Stimulated activated effector memory CD8-positive, alpha-beta T cell treated with anti-CD3 and anti-CD28 coated beads, Interleukin-12 subunit alpha, Interleukin-12 subunit beta, amount 100 ng/mL, for 72 hours (primary cell): ENCODE data around the gene CREB3L2.
A peak's percentile ranks its signal among the peaks of the same experiment; 100 is the strongest.

ENCODE experiments used
- ATAC-seq: fragments of 150-1000 bp; cut with Tn5 transposase; 2 replicates; pipeline ENCODE4 v1.10.0; 2021
- DNase-seq, 2 donors: peaks; one replicate each; pipeline ENCODE4 v3.0.0; 2021 to 2022; ENCODE audit warnings: low spot score in 2 of 2
- H3K27ac Mint-ChIP-seq: one replicate; pipeline ENCODE4 v1.8.0; 2022; ENCODE audit warnings: mild to moderate bottlenecking, mixed read lengths
- H3K36me3 Mint-ChIP-seq: one replicate; pipeline ENCODE4 v1.8.0; 2022; ENCODE audit warnings: mild to moderate bottlenecking, mixed read lengths
- H3K4me1 Mint-ChIP-seq: one replicate; pipeline ENCODE4 v1.8.0; 2022; ENCODE audit warnings: mixed read lengths
- H3K4me3 Mint-ChIP-seq: one replicate; pipeline ENCODE4 v1.8.0; 2022; ENCODE audit warnings: mild to moderate bottlenecking, mixed read lengths
- H3K9me3 Mint-ChIP-seq: one replicate; pipeline ENCODE4 v1.8.0; 2022; ENCODE audit warnings: mixed read lengths

CREB3L2 gene

DNA sequence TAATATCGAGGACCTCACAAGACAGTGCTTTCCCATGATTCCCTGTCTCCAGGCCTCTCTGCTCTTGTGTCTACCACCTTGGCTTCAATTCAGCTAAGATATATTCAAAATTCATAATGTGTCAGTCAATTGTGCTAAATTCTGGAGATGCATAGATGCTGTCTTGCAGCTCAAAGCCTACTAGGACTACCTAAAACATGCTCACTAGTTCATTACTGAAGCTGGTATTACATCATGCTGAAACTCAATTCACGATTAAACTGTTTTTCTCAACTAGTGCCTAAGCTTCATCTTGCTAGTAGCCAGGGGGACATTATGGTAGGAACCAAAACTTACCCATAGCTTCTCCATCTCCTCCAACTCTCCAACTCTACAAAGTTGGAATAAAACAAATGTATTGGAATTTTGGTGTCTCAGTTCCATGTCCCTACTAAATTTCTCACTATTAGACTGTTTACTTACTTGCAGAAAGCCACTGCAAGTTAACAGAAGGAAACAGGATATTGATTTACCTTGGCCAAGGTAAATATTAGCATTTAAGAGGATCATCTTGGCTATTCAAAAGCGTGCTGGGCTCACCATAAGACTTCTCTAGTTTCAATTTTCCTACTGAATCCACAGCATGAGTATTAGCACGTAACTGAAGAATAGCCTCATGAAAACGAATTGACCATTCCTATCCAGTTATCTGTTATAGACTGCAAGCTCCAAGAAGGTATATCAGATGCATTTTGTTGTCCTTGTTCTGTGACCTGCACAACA is 53.6 kb downstream of the CREB3L2 start:
- no peak for DNase-seq
- Mint-ChIP-seq H3K27ac (peak overlapping the region; percentile 65), H3K4me3 (no peak overlapping the region), H3K36me3 (peaks cover 10% of the 10 kb centered on the region), H3K4me1 (peaks cover 39% of the 10 kb centered on the region), H3K9me3 (no peaks in the 10 kb centered on the region)
- no peak for ATAC-seq

DNA sequence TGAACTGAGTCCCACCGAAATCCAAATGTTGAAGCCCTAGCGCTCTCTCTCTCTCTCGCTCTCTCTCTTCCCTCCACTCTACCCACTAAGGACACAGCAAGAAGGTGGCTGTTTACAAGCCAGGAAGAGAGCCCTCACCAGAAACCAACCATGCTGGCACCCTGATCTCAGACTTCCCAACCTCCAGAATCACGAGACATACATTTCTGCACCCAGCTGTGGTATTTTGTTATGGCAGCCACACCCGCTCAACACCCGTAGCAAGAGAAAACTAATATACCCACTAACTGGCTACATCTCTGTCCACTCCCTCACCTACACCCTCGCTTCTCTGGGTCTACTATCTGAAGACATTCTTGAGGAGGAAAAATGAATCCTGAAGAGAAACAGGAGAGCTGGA is 54.8 kb downstream of the CREB3L2 start:
- Mint-ChIP-seq H3K9me3 (no peaks in the 10 kb centered on the region), H3K27ac (peak overlapping the region; percentile 65), H3K4me1 (peaks cover 44% of the 10 kb centered on the region), H3K36me3 (peaks cover 6% of the 10 kb centered on the region), H3K4me3 (no peak overlapping the region)
- DNase-seq, result no peak
- ATAC-seq, result no peak

- DNase-seq (no peak), ATAC-seq (no peak)
- H3K36me3 Mint-ChIP-seq, result no peaks in the 10 kb centered on the region
- no peaks in the 10 kb centered on the region for H3K9me3 Mint-ChIP-seq
- peaks cover 47% of the 10 kb centered on the region for H3K4me1 Mint-ChIP-seq
- no peak overlapping the region for H3K4me3 Mint-ChIP-seq
- peak overlapping the region; percentile 41 for H3K27ac Mint-ChIP-seq
These were observed 55.9 kb downstream of the CREB3L2 start for GRCh38 chr7:137946011-137946410.

DNA sequence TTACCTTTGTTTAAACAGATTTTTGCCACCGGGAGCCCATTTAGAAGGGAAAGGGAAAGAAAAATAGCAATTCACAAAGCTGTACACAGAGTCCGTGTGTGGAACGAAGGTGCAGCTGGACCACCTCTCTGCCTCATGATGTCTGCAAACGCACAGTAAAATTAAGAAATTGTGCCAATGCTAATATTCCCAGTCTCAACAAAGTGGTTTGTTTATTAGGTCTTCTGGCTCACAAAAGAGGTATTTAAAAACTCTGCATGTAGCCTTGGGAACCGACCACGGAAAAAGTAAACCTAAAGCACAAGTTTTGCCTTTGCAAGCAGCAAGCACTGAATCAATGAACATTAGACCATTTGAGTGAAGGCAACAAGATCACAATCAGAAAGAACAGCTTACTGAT is 57.7 kb downstream of the CREB3L2 start:
- H3K36me3 Mint-ChIP-seq, result no peaks in the 10 kb centered on the region
- DNase-seq (no peak), ATAC-seq (no peak)
- no peak overlapping the region for H3K27ac Mint-ChIP-seq
- H3K4me3 Mint-ChIP-seq, result no peak overlapping the region
- H3K4me1 Mint-ChIP-seq, result peaks cover 59% of the 10 kb centered on the region
- no peaks in the 10 kb centered on the region for H3K9me3 Mint-ChIP-seq

DNA sequence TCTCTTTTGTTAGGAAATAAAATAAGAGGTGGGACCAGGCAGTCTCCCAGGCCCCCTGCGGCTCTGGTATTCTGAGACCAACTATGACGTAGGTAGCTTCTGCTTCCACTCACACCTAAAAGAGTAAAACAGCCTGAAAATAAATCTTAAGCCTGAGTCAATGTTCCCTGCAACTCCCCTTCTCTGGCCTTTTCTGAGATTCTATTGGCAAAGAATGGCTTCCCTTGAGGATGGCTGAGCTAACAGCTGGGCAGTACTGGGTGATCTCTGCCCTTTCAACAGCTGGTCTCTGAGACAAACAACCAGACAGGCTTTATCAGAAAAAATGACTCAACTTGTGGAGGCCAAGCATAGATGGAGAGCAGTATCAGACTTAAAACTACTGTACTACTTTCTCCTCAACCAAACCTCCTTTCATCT is 58.7 kb downstream of the CREB3L2 start:
- peak; percentile 50 for ATAC-seq
- Mint-ChIP-seq H3K36me3 (no peaks in the 10 kb centered on the region), H3K4me1 (peaks cover 57% of the 10 kb centered on the region), H3K4me3 (no peak overlapping the region), H3K27ac (peak overlapping the region; percentile 85), H3K9me3 (no peaks in the 10 kb centered on the region)
- DNase-seq, result no peak

- no peaks in the 10 kb centered on the region for H3K36me3 Mint-ChIP-seq
These were observed 59.3 kb downstream of the CREB3L2 start for GRCh38 chr7:137942484-137943115.

DNA sequence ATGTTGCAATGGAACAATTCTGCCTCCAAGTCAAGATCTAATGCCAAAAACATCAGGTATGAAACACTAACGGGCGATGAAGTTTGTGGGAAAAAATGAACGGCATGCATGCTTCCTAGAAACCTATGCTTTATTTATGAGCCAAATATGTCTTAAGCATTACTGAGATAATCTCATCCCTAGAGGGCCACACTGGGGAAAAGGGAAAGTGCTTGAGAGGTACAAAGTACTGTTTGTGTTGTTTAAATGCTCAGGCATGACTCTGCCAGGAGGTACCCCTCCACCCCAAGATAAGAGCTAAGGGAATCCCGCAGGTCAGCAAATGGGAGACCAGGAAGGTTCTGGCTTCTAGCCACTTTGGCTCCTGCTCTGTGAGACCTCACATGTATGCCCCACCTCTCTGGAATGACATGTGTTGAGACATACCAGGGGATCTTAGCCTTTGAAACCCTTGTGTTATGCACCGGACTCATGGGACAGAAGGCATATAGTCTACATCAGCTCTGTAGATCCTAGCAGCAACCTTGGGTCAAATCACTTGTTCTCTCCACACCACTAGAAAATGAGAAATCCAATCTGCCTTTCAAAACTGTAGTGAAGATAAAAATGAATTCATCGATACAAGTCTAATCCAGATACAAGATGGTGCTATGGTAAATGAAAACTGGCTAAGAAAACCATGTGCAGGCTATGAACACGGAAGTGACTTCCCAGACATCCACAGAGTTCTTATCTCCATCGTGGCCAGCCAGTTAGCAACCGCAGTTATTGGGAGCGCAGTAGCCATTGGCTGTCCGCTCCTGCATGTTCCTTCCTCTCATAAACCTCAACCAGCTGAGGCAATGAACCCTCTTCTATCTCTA is 61.0 kb downstream of the CREB3L2 start:
- no peaks in the 10 kb centered on the region for H3K36me3 Mint-ChIP-seq
- no peak overlapping the region for H3K4me3 Mint-ChIP-seq
- DNase-seq, result no peak
- H3K4me1 Mint-ChIP-seq, result peaks cover 50% of the 10 kb centered on the region
- H3K9me3 Mint-ChIP-seq, result no peaks in the 10 kb centered on the region
- ATAC-seq, result no peak
- no peak overlapping the region for H3K27ac Mint-ChIP-seq

More at GRCh38 chr7:137942484-137943115, 59.3 kb downstream of the CREB3L2 start:
- H3K4me1 Mint-ChIP-seq, result peaks cover 51% of the 10 kb centered on the region
- ATAC-seq (no peak), DNase-seq (no peak)
- H3K9me3 Mint-ChIP-seq, result no peaks in the 10 kb centered on the region
- peak overlapping the region; percentile 85 for H3K27ac Mint-ChIP-seq
- H3K4me3 Mint-ChIP-seq, result no peak overlapping the region

DNA sequence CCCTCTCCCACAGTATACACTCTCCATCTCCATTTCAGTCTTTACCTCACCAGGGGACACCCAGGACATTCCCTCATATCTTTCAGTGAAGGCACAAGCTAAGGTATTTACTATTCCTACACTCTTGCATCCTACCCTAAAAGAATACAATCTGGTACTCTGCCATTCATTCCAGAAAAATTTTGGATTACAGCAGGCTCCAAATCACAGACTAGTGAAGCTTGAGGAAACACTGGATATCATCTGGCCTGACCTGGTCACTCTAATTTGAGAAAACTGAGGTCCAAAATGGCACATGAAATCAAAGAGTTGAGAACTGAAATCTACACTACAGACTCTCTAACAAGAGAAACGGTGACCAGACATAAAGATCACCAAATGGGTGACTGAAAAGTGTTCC is 61.7 kb downstream of the CREB3L2 start:
- Mint-ChIP-seq H3K4me3 (no peak overlapping the region), H3K36me3 (no peaks in the 10 kb centered on the region), H3K9me3 (no peaks in the 10 kb centered on the region), H3K27ac (peak overlapping the region; percentile 16), H3K4me1 (peaks cover 52% of the 10 kb centered on the region)
- ATAC-seq (no peak), DNase-seq (no peak)

DNA sequence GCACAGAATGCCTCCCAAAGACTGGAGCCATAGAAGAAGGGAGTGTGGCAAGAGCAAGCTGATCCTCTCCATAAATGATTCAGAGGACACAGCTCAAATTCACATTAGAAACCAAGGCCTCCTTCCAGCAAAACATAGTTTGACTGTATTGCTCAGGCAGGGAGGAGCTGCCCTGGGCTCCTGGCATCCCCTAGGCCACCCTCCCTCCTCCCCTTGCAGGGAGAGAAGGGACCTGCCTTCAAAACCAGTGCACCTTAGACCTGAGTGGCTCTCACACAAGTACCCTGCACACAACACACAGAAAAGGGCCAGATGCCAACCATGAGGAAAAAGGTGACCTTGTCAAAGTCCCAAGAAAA is 64.7 kb downstream of the CREB3L2 start:
- Mint-ChIP-seq H3K4me1 (peaks cover 62% of the 10 kb centered on the region), H3K9me3 (no peaks in the 10 kb centered on the region), H3K36me3 (no peaks in the 10 kb centered on the region), H3K4me3 (no peak overlapping the region), H3K27ac (peak overlapping the region; percentile 79)
- ATAC-seq (no peak), DNase-seq (no peak)

DNA sequence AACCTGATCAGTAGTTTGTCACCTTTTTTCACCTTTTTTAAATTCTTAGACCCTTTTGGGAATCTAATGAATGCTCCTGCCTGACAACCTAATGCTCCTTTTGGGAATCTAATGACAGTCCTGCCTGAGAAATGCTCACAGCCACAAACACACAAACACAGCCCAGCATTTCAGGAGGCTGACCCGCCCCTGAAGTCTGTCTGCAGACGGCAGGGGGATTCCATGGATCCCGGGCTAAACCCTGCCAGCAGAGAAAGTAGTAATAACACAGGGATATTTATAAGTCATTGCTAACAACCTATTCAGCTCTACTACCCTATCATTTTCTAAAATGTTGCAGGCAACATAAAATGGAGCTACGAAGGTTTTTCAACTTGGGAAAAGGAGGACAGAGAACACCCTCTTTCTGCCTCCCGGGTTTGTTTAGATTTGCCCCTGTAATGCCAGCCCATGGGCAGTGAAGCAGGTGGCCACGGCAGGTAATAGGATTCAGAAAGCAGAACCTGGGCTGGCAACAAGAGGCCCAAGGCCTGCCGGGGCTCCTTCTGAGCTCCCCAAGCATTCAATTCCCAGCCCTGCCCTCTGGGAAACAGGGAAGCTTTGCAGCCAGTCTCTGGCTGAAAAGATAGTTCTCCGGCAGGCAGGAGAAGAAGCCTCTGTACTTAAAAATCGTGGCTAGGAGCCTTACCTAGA is 65.2 kb downstream of the CREB3L2 start:
- Mint-ChIP-seq H3K9me3 (no peaks in the 10 kb centered on the region), H3K36me3 (peaks cover 3% of the 10 kb centered on the region), H3K4me1 (peaks cover 63% of the 10 kb centered on the region), H3K27ac (peak overlapping the region; percentile 79), H3K4me3 (peak overlapping the region; percentile 59)
- DNase-seq (no peak), ATAC-seq (no peak)

GRCh38 chr7:137935884-137936508 is 65.9 kb downstream of the CREB3L2 start:
- Mint-ChIP-seq H3K4me1 (peaks cover 64% of the 10 kb centered on the region), H3K9me3 (no peaks in the 10 kb centered on the region), H3K27ac (peak overlapping the region; percentile 79), H3K4me3 (peak overlapping the region; percentile 59), H3K36me3 (peaks cover 7% of the 10 kb centered on the region)
- no peak for DNase-seq
- peak; percentile 59 for ATAC-seq

DNA sequence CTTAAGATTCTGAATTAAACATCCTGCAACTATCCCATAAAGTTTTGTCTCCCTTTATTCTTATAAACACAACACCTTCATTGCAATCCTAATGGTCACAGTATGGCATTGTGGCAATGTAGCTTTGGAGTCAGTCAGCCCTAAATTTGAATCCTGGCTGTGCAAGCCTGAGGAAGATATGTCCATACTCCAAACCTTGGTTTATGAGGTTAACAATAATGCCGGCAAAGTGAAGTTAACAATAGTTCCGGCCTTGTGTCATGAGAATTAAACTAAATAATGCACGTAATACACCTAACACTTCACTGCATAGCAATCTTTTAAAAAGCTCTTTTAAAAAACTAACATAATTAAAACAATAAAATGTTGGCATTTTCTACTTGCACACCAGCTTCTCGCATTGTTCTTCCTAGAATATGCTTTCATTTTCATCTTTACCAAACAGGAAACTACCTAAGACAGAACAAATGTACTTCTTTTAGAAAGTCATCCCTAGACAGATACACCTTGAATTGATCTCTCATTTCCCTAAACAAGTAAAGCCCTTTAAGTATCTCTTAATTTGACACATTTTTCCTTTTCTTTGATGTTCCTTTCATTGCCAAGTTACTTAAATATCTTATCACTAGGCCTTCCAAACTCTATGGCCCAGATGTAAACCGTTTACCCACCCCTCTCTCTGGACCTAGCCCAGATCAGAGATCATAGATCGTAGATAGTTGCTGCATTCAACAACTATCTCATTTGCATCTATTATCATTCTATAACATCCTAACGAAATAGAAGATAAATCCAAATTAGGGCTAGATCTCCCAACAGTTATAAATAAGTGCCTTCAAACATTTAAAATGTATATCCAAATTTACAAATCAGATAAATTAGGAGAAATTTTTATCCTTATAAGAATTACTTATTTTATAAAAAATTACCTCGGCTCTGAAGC is 66.7 kb downstream of the CREB3L2 start:
- H3K9me3 Mint-ChIP-seq, result no peaks in the 10 kb centered on the region
- peaks cover 70% of the 10 kb centered on the region for H3K4me1 Mint-ChIP-seq
- DNase-seq, result no peak
- peak; percentile 76 for ATAC-seq
- peak overlapping the region; percentile 79 for H3K27ac Mint-ChIP-seq
- peaks cover 7% of the 10 kb centered on the region for H3K36me3 Mint-ChIP-seq
- peak overlapping the region; percentile 59 for H3K4me3 Mint-ChIP-seq

DNA sequence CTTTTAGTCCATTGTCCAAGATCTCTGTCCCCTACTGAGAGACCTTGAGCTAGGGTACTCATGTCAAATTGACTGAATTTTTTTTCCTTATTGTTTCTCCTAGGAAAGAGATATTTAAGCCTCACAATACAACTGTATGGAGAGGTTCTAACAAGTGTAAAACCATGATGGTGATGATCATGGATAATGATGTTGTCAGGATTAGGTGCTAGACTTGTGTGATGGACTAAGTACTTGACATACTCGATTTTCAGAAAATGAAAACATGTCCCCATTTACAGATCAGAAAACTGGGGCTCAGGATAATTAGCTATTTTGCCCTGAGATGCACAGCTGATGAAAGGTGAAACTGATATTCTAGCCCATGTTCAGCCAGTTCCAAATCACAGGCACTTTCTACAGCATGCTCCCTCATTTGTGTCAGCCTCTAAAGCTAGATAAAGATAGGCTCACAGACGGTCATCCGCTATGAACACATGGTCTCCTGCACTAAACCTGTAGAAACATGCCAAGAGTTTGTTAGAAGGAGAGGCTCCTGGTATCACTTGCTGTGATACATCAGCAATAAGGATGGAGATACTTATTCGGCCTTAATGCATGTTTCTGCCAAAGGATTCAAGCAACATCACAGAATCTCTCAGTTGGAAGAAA is 67.6 kb downstream of the CREB3L2 start:
- DNase-seq (no peak), ATAC-seq (no peak)
- H3K9me3 Mint-ChIP-seq, result no peaks in the 10 kb centered on the region
- peak overlapping the region; percentile 59 for H3K4me3 Mint-ChIP-seq
- H3K27ac Mint-ChIP-seq, result peak overlapping the region; percentile 79
- H3K36me3 Mint-ChIP-seq, result peaks cover 7% of the 10 kb centered on the region
- peaks cover 64% of the 10 kb centered on the region for H3K4me1 Mint-ChIP-seq
